PC-3 (cell line): Measurements from ENCODE around the gene UBALD2. TPM values are rescaled to one million over a fixed set of nuclear protein-coding genes. Genes with fewer than 3 reads are reported as not detected.
"Not testable (repeated sequence)": the region's sequence is repeated elsewhere in the genome, so short reads cannot be mapped to it uniquely, and the experiment has no call there.

Experiments used
- ATAC-seq: fragments of 200-7000 bp; cut with Tn5 transposase; 2 replicates; pipeline ENCODE4 v1.9.1; 2020; ENCODE audit warnings: mild to moderate bottlenecking, moderate library complexity
- BruUV-seq: library from RNA; stranded (reverse); fragments of 400-500 nt; replicated peaks from 2 replicates; lab custom pipeline; 2021; lab: Mats Ljungman, UMichigan
- CTCF ChIA-PET: fragments of 300-600 bp; sonication (Branson Sonifier 250); formaldehyde crosslinking; loops from one replicate; lab custom pipeline; 2022; ENCODE audit warnings: antibody characterized with exemption; lab: Charles Lee
- POLR2A ChIA-PET: fragments of 300-600 bp; sonication (Branson Sonifier 250); formaldehyde crosslinking; loops from one replicate; lab custom pipeline; 2022; ENCODE audit warnings: antibody characterized with exemption; ENCODE audit not compliant: unreplicated experiment; lab: Charles Lee
- DNase-seq: peaks from one replicate; pipeline ENCODE4 v3.0.0-alpha.2; 2015
- H2AFZ ChIP-seq: fragments of 300-600 bp; sonication (generic); 2 replicates; pipeline ENCODE4 v1.6.0; 2016; ENCODE audit warnings: antibody characterized with exemption, low read length
- H3F3A ChIP-seq: fragments of 300-600 bp; sonication (generic); one replicate; pipeline ENCODE4 v1.6.0; 2017; ENCODE audit warnings: antibody characterized with exemption, low read length, control low read depth, mild to moderate bottlenecking; ENCODE audit not compliant: unreplicated experiment
- H3K27ac ChIP-seq: fragments of 300-600 bp; sonication (generic); 2 replicates; pipeline ENCODE4 v1.5.1; 2016; ENCODE audit warnings: mild to moderate bottlenecking, low read length
- H3K27me3 ChIP-seq: fragments of 300-600 bp; sonication (generic); 2 replicates; pipeline ENCODE4 v1.6.1; 2016; ENCODE audit warnings: low read length, mixed read lengths
- H3K36me3 ChIP-seq: fragments of 300-600 bp; sonication (generic); 2 replicates; pipeline ENCODE4 v1.6.1; 2016; ENCODE audit warnings: low read depth, mixed run types, low read length, mixed read lengths
- H3K4me1 ChIP-seq: fragments of 300-600 bp; sonication (generic); 2 replicates; pipeline ENCODE4 v1.5.1; 2016; ENCODE audit warnings: low read length; ENCODE audit not compliant: insufficient read depth
- H3K4me2 ChIP-seq: fragments of 300-600 bp; sonication (generic); 2 replicates; pipeline ENCODE4 v1.6.0; 2016; ENCODE audit warnings: low read length
- H3K4me3 ChIP-seq: fragments of 300-600 bp; sonication (generic); 2 replicates; pipeline ENCODE4 v1.5.1; 2016; ENCODE audit warnings: mild to moderate bottlenecking, low read length, mixed read lengths
- H3K79me2 ChIP-seq: fragments of 300-600 bp; sonication (generic); 2 replicates; pipeline ENCODE4 v1.6.1; 2017; ENCODE audit warnings: low read length, mixed read lengths
- H3K9ac ChIP-seq: fragments of 300-600 bp; sonication (generic); 2 replicates; pipeline ENCODE4 v1.6.0; 2016; ENCODE audit warnings: mild to moderate bottlenecking, low read length
- H3K9me2 ChIP-seq: fragments of 300-600 bp; sonication (generic); replicated peaks from 2 replicates; pipeline ENCODE4 v1.6.1; 2016; ENCODE audit warnings: mixed run types, low read length, mixed read lengths
- H3K9me3 ChIP-seq: fragments of 300-600 bp; sonication (generic); 2 replicates; pipeline ENCODE4 v1.6.1; 2016; ENCODE audit warnings: low read length, mixed read lengths
- H4K20me1 ChIP-seq: fragments of 300-600 bp; sonication (generic); 2 replicates; pipeline ENCODE4 v1.6.1; 2016; ENCODE audit warnings: low read length, mixed read lengths
- CTCF ChIP-seq: fragments of 300-600 bp; sonication (generic); conservative IDR thresholded peaks from 2 replicates; pipeline ENCODE4 v1.5.1; 2017; ENCODE audit warnings: antibody characterized with exemption, low read depth, mild to moderate bottlenecking, low read length
- EZH2 ChIP-seq: fragments of 300-600 bp; sonication (generic); IDR thresholded peaks from one replicate; pipeline ENCODE4 v1.6.1; 2017; ENCODE audit warnings: antibody characterized with exemption, mild to moderate bottlenecking, low read length; ENCODE audit not compliant: unreplicated experiment
- EZH2phosphoT487 ChIP-seq: fragments of 300-600 bp; sonication (generic); IDR thresholded peaks from 2 replicates; pipeline ENCODE4 v1.6.1; 2018; ENCODE audit warnings: mild to moderate bottlenecking, antibody characterized with exemption, low read length, borderline replicate concordance
- intact Hi-C: fragments of 100-400 bp; cut with micrococcal nuclease; formaldehyde crosslinking; loops from 2 replicates; pipeline ENCODE4 v1.9.0; 2023
- total RNA-seq: library from RNA; depleted of rRNA; stranded (reverse); fragments of >200 nt; gene quantifications from 2 replicates; pipeline ENCODE4 v1.2.3, GENCODE V29; 2014

UBALD2 gene
- total RNA-seq, 1 experiment from 2014 or later: 59.5 TPM

- no peaks in the 10 kb centered on the region for H3K79me2 ChIP-seq
- ChIA-PET CTCF (interaction anchor here (0.6 to 2.6 kb wide), 6 partner anchors 47 to 94 kb away, joined by 3 to 20 read pairs (median 4); partner anchors contain the start of gene PRPSAP1), POLR2A (no interaction called here)
- no peaks in the 10 kb centered on the region for H3K9me3 ChIP-seq
- no peak overlapping the region for H3K9ac ChIP-seq
- no peak for TF ChIP-seq EZH2phosphoT487
- no peak for TF ChIP-seq EZH2
- TF ChIP-seq CTCF: no peak
- ATAC-seq (no peak), DNase-seq (no peak)
- H3K9me2 ChIP-seq: no peaks in the 10 kb centered on the region
- H3F3A ChIP-seq: no peaks in the 10 kb centered on the region
- H3K27me3 ChIP-seq: no peaks in the 10 kb centered on the region
- no peak overlapping the region for H3K4me3 ChIP-seq
- H3K36me3 ChIP-seq: 0 out of 2 replicates have a peak, but pooled peaks cover 4% of the 10 kb centered on the region
- no peak overlapping the region for H2AFZ ChIP-seq
- H4K20me1 ChIP-seq: no peaks in the 10 kb centered on the region
- H3K4me1 ChIP-seq: 0 out of 2 replicates have a peak, but pooled peaks cover 7% of the 10 kb centered on the region
- no peak overlapping the region for H3K4me2 ChIP-seq
- intact Hi-C loops: no loop called here
- TSS peak; percentile 1 for BruUV-seq
- no peak overlapping the region for H3K27ac ChIP-seq
Observed at GRCh38 chr17:76304226-76305134, 39.3 kb downstream of the UBALD2 start.

GRCh38 chr17:76305135-76305454 is 39.9 kb downstream of the UBALD2 start:
- H3F3A ChIP-seq, intact Hi-C loops, H3K27ac ChIP-seq, H3K9me2 ChIP-seq, H3K4me2 ChIP-seq, DNase-seq, H4K20me1 ChIP-seq, H3K36me3 ChIP-seq, H3K27me3 ChIP-seq, H2AFZ ChIP-seq, H3K9ac ChIP-seq, H3K9me3 ChIP-seq, H3K4me1 ChIP-seq, ATAC-seq, BruUV-seq, H3K4me3 ChIP-seq, POLR2A ChIA-PET, H3K79me2 ChIP-seq: not testable (repeated sequence)
- CTCF ChIA-PET: interaction anchor here (0.9 kb wide), 1 partner anchor 47 kb away, joined by 3 read pairs; no protein-coding TSS in a partner anchor

GRCh38 chr17:76307299-76307965 is 42.3 kb downstream of the UBALD2 start:
- no peak overlapping the region for H2AFZ ChIP-seq
- no peak for DNase-seq
- H3K27ac ChIP-seq: no peak overlapping the region
- TF ChIP-seq EZH2 (no peak), CTCF (no peak), EZH2phosphoT487 (no peak)
- no peak overlapping the region for H3K4me2 ChIP-seq
- H3K9ac ChIP-seq: no peak overlapping the region
- no peaks in the 10 kb centered on the region for H3K27me3 ChIP-seq
- no peaks in the 10 kb centered on the region for H3K79me2 ChIP-seq
- no peak overlapping the region for H3K4me3 ChIP-seq
- H3F3A ChIP-seq: no peaks in the 10 kb centered on the region
- H3K9me2 ChIP-seq: no peaks in the 10 kb centered on the region
- H3K4me1 ChIP-seq: 0 out of 2 replicates have a peak, but pooled peaks cover 7% of the 10 kb centered on the region
- ChIA-PET CTCF (no interaction called here), POLR2A (no interaction called here)
- peaks cover 19% of the 10 kb centered on the region for H3K36me3 ChIP-seq
- H3K9me3 ChIP-seq: no peaks in the 10 kb centered on the region
- no TSS peak for BruUV-seq
- ATAC-seq: no peak
- no peaks in the 10 kb centered on the region for H4K20me1 ChIP-seq
- intact Hi-C loops: no loop called here
